Karpas-422 (cell line): ENCODE data around the gene PGF. TPM values are rescaled to one million over a fixed set of nuclear protein-coding genes. Genes with fewer than 3 reads are reported as not detected.

Experiments
- DNase-seq: peaks from one replicate; pipeline ENCODE4 v3.0.0-alpha.2; 2015
- H2AFZ ChIP-seq: fragments of 200-600 bp; sonication (generic); 2 replicates; pipeline ENCODE4 v1.6.1; 2014; ENCODE audit warnings: antibody characterized with exemption, low read length, mixed read lengths
- H3K27ac ChIP-seq: fragments of 200-600 bp; sonication (generic); 2 replicates; pipeline ENCODE4 v1.5.1; 2014; ENCODE audit warnings: mild to moderate bottlenecking, low read length, moderate library complexity
- H3K27me3 ChIP-seq: fragments of 200-600 bp; sonication (generic); 2 replicates; pipeline ENCODE4 v1.6.1; 2014; ENCODE audit warnings: low read length, mixed read lengths
- H3K36me3 ChIP-seq: fragments of 200-600 bp; sonication (generic); 2 replicates; pipeline ENCODE4 v1.6.1; 2014; ENCODE audit warnings: low read length, mixed read lengths; ENCODE audit not compliant: insufficient read depth
- H3K4me1 ChIP-seq: fragments of 200-600 bp; sonication (generic); 2 replicates; pipeline ENCODE4 v1.6.1; 2014; ENCODE audit warnings: mild to moderate bottlenecking, low read length, mixed read lengths
- H3K4me2 ChIP-seq: fragments of 200-600 bp; sonication (generic); 2 replicates; pipeline ENCODE4 v1.6.1; 2014; ENCODE audit warnings: low read length, low read depth, mild to moderate bottlenecking; ENCODE audit not compliant: poor library complexity, severe bottlenecking
- H3K4me3 ChIP-seq: fragments of 200-600 bp; sonication (generic); 2 replicates; pipeline ENCODE4 v1.5.1; 2014; ENCODE audit warnings: mild to moderate bottlenecking, antibody characterized with exemption, low read length, mixed read lengths
- H3K79me2 ChIP-seq: fragments of 200-600 bp; sonication (generic); 2 replicates; pipeline ENCODE4 v1.6.1; 2014; ENCODE audit warnings: mild to moderate bottlenecking, low read length, mixed read lengths
- H3K9ac ChIP-seq: fragments of 200-600 bp; sonication (generic); 2 replicates; pipeline ENCODE4 v1.6.0; 2014; ENCODE audit warnings: low read length
- H3K9me2 ChIP-seq: fragments of 200-600 bp; sonication (generic), shearing (Covaris generic); replicated peaks from 2 replicates; pipeline ENCODE4 v1.6.0; 2014; ENCODE audit warnings: mild to moderate bottlenecking, low read length, moderate library complexity; ENCODE audit not compliant: insufficient read depth
- H3K9me3 ChIP-seq: fragments of 300-700, 200-600 bp; sonication (generic); 2 replicates; pipeline ENCODE4 v1.6.1; 2014; ENCODE audit warnings: low read length, mixed read lengths
- H4K20me1 ChIP-seq: fragments of 200-600 bp; sonication (generic); 2 replicates; pipeline ENCODE4 v1.6.1; 2014; ENCODE audit warnings: mild to moderate bottlenecking, antibody characterized with exemption, low read length, low read depth; ENCODE audit not compliant: insufficient read depth
- total RNA-seq: library from RNA; depleted of rRNA; stranded (reverse); fragments of >200 nt; shearing (Covaris generic); gene quantifications from 2 replicates; pipeline ENCODE4 v1.2.3, GENCODE V29; 2014; ENCODE audit warnings: low replicate concordance; rRNA removed

The PGF gene
- total RNA-seq, 1 experiment from 2014 or later: 3.5 TPM

- H3K4me3 ChIP-seq: no peak overlapping the region
- no peak for DNase-seq
- H3K79me2 ChIP-seq: peaks cover 9% of the 10 kb centered on the region
- no peaks in the 10 kb centered on the region for H3K9me3 ChIP-seq
- no peak overlapping the region for H3K4me2 ChIP-seq
- no peaks in the 10 kb centered on the region for H3K9me2 ChIP-seq
- no peak overlapping the region for H2AFZ ChIP-seq
- H3K27ac ChIP-seq: no peak overlapping the region
- no peak overlapping the region for H3K9ac ChIP-seq
- H3K36me3 ChIP-seq: peaks cover 90% of the 10 kb centered on the region
- H3K27me3 ChIP-seq: no peaks in the 10 kb centered on the region
- H3K4me1 ChIP-seq: peaks cover 29% of the 10 kb centered on the region
- H4K20me1 ChIP-seq: 0 out of 2 replicates have a peak, but pooled peaks cover under 1% of the 10 kb centered on the region
Measured at GRCh38 chr14:74896400-74896799, 59.0 kb downstream of the PGF start.

GRCh38 chr14:74893614-74894091 lies 61.7 kb downstream of the PGF start:
- Histone ChIP-seq H3K4me1 (peaks cover 27% of the 10 kb centered on the region), H3K9me3 (no peaks in the 10 kb centered on the region), H3K4me3 (no peak overlapping the region), H2AFZ (no peak overlapping the region), H3K36me3 (peaks cover 84% of the 10 kb centered on the region), H3K9ac (no peak overlapping the region), H4K20me1 (0 out of 2 replicates have a peak, but pooled peaks cover 2% of the 10 kb centered on the region), H3K27ac (no peak overlapping the region), H3K4me2 (no peak overlapping the region), H3K27me3 (no peaks in the 10 kb centered on the region), H3K79me2 (peaks cover 19% of the 10 kb centered on the region), H3K9me2 (no peaks in the 10 kb centered on the region)
- DNase-seq: no peak

- no peak for DNase-seq
- Histone ChIP-seq H2AFZ (no peak overlapping the region), H3K9ac (no peak overlapping the region), H3K4me1 (peaks cover 27% of the 10 kb centered on the region), H3K9me2 (no peaks in the 10 kb centered on the region), H3K36me3 (peaks cover 81% of the 10 kb centered on the region), H3K4me2 (no peak overlapping the region), H3K27ac (no peak overlapping the region), H3K9me3 (no peaks in the 10 kb centered on the region), H3K27me3 (no peaks in the 10 kb centered on the region), H4K20me1 (0 out of 2 replicates have a peak, but pooled peaks cover 10% of the 10 kb centered on the region), H3K79me2 (peaks cover 28% of the 10 kb centered on the region), H3K4me3 (no peak overlapping the region)
Measured at GRCh38 chr14:74892745-74893144, 62.7 kb downstream of the PGF start.

GRCh38 chr14:74891870-74892269 lies 63.5 kb downstream of the PGF start:
- H3K9me2 ChIP-seq: no peaks in the 10 kb centered on the region
- peaks cover 73% of the 10 kb centered on the region for H3K36me3 ChIP-seq
- DNase-seq: no peak
- no peaks in the 10 kb centered on the region for H3K9me3 ChIP-seq
- 0 out of 2 replicates have a peak, but pooled peaks cover 13% of the 10 kb centered on the region for H4K20me1 ChIP-seq
- no peak overlapping the region for H2AFZ ChIP-seq
- H3K27me3 ChIP-seq: no peaks in the 10 kb centered on the region
- H3K4me1 ChIP-seq: peaks cover 27% of the 10 kb centered on the region
- no peak overlapping the region for H3K4me2 ChIP-seq
- H3K4me3 ChIP-seq: no peak overlapping the region
- no peak overlapping the region for H3K9ac ChIP-seq
- H3K79me2 ChIP-seq: peaks cover 36% of the 10 kb centered on the region
- no peak overlapping the region for H3K27ac ChIP-seq

Other genes starting within 250 kb of the PGF start
- 34.8 and 70.9 TPM in 2 replicates for gene AREL1, start 242.5 kb downstream of the PGF start, total RNA-seq
- 46.6 and 51.6 TPM in 2 replicates for gene FCF1, start 242.5 kb downstream of the PGF start, total RNA-seq
- 81.1 and 159 TPM in 2 replicates for gene YLPM1, start 192.3 kb downstream of the PGF start, total RNA-seq
- 2.3 and 2.6 TPM in 2 replicates for gene PROX2, start 79.5 kb downstream of the PGF start, total RNA-seq
- 101 and 105 TPM in 2 replicates for gene DLST, start 73.7 kb downstream of the PGF start, total RNA-seq
- gene RPS6KL1, start 32.3 kb downstream of the PGF start, total RNA-seq: 34.3 and 60.2 TPM in 2 replicates
- gene EIF2B2, start 47.3 kb upstream of the PGF start, total RNA-seq: 86.5 and 106 TPM in 2 replicates
- 58.3 and 71.5 TPM in 2 replicates for gene MLH3, start 95.9 kb upstream of the PGF start, total RNA-seq
- gene ACYP1, start 108.4 kb upstream of the PGF start, total RNA-seq: 80.3 and 84.2 TPM in 2 replicates
- 1.1 and 2.9 TPM in 2 replicates for gene ZC2HC1C, start 114.0 kb upstream of the PGF start, total RNA-seq
- gene NEK9, start 171.5 kb upstream of the PGF start, total RNA-seq: 103 and 179 TPM in 2 replicates
- gene TMED10, start 221.0 kb upstream of the PGF start, total RNA-seq: 104 and 349 TPM in 2 replicates